Gastrocnemius medialis (tissue), 4 donors: Measurements from ENCODE around the gene ZNF664.

Experiments used
- POLR2A ChIP-seq, 2 donors: fragments of 450-650 bp; IDR thresholded peaks; one replicate each; pipeline ENCODE4 v1.6.1; 2017; ENCODE audit warnings: antibody characterized with exemption in 2 of 2, mild to moderate bottlenecking in 2 of 2, moderate library complexity in 2 of 2
- TF ChIP-seq, protein P1 (sequence below), 5 experiments: fragments of 450-650 bp in 3 of 5; fragments of 200-600 bp in 2 of 5; sonication (generic) in 2 of 5; IDR thresholded peaks in 4 of 5; conservative IDR thresholded peaks in 1 of 5; 1 replicate in 4 of 5; 2 replicates in 1 of 5; pipeline ENCODE4 v1.5.1; 2016 to 2019; ENCODE audit warnings: antibody characterized with exemption in 5 of 5, mild to moderate bottlenecking in 3 of 5, moderate library complexity in 3 of 5

DNA sequence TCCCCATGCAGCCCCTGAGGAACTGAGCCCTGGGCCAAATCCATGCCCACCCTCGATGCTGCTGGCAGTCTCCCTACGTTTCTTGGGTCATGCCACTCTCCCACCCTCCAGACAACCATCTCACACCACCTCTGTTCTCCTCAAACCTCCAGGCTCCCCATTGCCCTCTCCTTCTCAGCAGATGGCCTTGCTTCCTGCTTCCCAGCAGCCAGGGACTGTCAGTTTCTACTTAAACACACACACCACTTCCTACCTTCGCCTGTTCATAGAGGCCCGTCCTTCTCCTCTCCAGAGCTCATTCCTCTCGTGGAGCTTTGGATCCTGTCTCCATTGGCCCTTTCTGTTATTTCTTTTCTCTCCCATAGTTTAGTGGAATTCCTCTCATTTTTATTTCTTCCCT lies 27.1 kb downstream of the ZNF664 start:
- TF ChIP-seq, protein P1, sequence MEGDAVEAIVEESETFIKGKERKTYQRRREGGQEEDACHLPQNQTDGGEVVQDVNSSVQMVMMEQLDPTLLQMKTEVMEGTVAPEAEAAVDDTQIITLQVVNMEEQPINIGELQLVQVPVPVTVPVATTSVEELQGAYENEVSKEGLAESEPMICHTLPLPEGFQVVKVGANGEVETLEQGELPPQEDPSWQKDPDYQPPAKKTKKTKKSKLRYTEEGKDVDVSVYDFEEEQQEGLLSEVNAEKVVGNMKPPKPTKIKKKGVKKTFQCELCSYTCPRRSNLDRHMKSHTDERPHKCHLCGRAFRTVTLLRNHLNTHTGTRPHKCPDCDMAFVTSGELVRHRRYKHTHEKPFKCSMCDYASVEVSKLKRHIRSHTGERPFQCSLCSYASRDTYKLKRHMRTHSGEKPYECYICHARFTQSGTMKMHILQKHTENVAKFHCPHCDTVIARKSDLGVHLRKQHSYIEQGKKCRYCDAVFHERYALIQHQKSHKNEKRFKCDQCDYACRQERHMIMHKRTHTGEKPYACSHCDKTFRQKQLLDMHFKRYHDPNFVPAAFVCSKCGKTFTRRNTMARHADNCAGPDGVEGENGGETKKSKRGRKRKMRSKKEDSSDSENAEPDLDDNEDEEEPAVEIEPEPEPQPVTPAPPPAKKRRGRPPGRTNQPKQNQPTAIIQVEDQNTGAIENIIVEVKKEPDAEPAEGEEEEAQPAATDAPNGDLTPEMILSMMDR (IDR thresholded peaks at IDR 0.05 in 4 of 5, conservative IDR thresholded peaks at IDR 0.05 in 1 of 5) = no peak
- TF ChIP-seq POLR2A (IDR thresholded peaks at IDR 0.05) = no peak
